K562 (cell line): ENCODE data around the gene SMIM22. TPM values are rescaled to one million over a fixed set of nuclear protein-coding genes. Genes with fewer than 3 reads are reported as not detected.

Source experiments
- ATAC-seq: fragments of 200-7000 bp; cut with Tn5 transposase; 3 replicates; pipeline ENCODE4 v1.9.1; 2020; ENCODE audit warnings: moderate library complexity
- BruUV-seq: library from RNA; stranded (reverse); fragments of 400-500 nt; replicated peaks from 2 replicates; lab custom pipeline; 2021; lab: Mats Ljungman, UMichigan
- CTCF ChIA-PET: fragments of 300-600 bp; formaldehyde crosslinking; extraction: SDS; loops from one replicate; lab custom pipeline; 2021; ENCODE audit warnings: low intra/inter-chr PET ratio; lab: Yijun Ruan, JAX
- POLR2A ChIA-PET: fragments of 300-600, 350-650 bp; sonication (Branson Sonifier 250); formaldehyde crosslinking; extraction: SDS; loops from one replicate; lab custom pipeline; 2021; ENCODE audit warnings: antibody characterized with exemption, inconsistent platforms; lab: Yijun Ruan, JAX
- DNase-seq, 4 experiments: peaks; one replicate each; pipeline versions ENCODE4 v3.0.0 to v3.0.0-alpha.2; 2011 to 2018; ENCODE audit warnings: low spot score in 3 of 4, mixed read lengths in 3 of 4; ENCODE audit errors: extremely low read depth in 1 of 4
- FAIRE-seq: peaks from 2 replicates; lab custom pipeline; 2011; peaks lifted over from hg19 to GRCh38; lab: Jason Lieb, UNC
- H2AFZ ChIP-seq: 2 replicates; pipeline ENCODE4 v1.6.0; 2011; ENCODE audit warnings: low read depth, low read length, control low read depth, inconsistent platforms
- H3K27ac ChIP-seq: fragments of 200-600 bp; 3 replicates; pipeline ENCODE4 v1.8.0; 2011; ENCODE audit warnings: low read depth, mild to moderate bottlenecking, control low read depth, inconsistent platforms, low read length, moderate library complexity, mixed read lengths; ENCODE audit errors: extremely low read depth
- H3K27me3 ChIP-seq, 2 experiments: fragments of 300-600 bp in 1 of 2; 2 replicates in 1 of 2; 3 replicates in 1 of 2; pipeline versions ENCODE4 v1.6.0 to v1.8.0; 2011; ENCODE audit warnings: inconsistent platforms in 2 of 2, low read length in 2 of 2, mild to moderate bottlenecking in 1 of 2, mixed read lengths in 1 of 2, moderate library complexity in 1 of 2; ENCODE audit not compliant: control insufficient read depth in 2 of 2, insufficient read depth in 2 of 2
- H3K36me3 ChIP-seq: fragments of 300-600 bp; 3 replicates; pipeline ENCODE4 v1.8.0; 2011; ENCODE audit warnings: mild to moderate bottlenecking, low read length, inconsistent platforms; ENCODE audit not compliant: control insufficient read depth, insufficient read depth
- H3K4me1 ChIP-seq, 2 experiments: fragments of 200-600 bp in 1 of 2; replicated peaks in 1 of 2; 2 replicates in 1 of 2; 3 replicates in 1 of 2; pipeline versions ENCODE4 v1.5.1 to v1.8.0; 2011; ENCODE audit warnings: inconsistent platforms in 2 of 2, low read length in 2 of 2, mild to moderate bottlenecking in 1 of 2, mixed read lengths in 1 of 2, moderate library complexity in 1 of 2; ENCODE audit not compliant: control insufficient read depth in 2 of 2, insufficient read depth in 2 of 2
- H3K4me2 ChIP-seq: 2 replicates; pipeline ENCODE4 v1.6.1; 2011; ENCODE audit warnings: low read length, control low read depth, inconsistent platforms, mixed read lengths; ENCODE audit not compliant: insufficient read depth
- H3K4me3 ChIP-seq: fragments of 200-600 bp; sonication (generic), shearing (Covaris generic); 2 replicates; pipeline ENCODE4 v1.5.1; 2016; ENCODE audit warnings: control low read depth, inconsistent platforms
- H3K79me2 ChIP-seq: fragments of 200-600 bp; 3 replicates; pipeline ENCODE4 v1.8.0; 2011; ENCODE audit warnings: low read length, inconsistent platforms; ENCODE audit not compliant: control insufficient read depth, insufficient read depth
- H3K9ac ChIP-seq, 2 experiments: 2 replicates each; pipeline versions ENCODE4 v1.6.0 to v1.6.1; 2011; ENCODE audit warnings: low read depth in 2 of 2, low read length in 2 of 2, control low read depth in 1 of 2, inconsistent platforms in 1 of 2, mild to moderate bottlenecking in 1 of 2, mixed read lengths in 1 of 2; ENCODE audit not compliant: insufficient read depth in 1 of 2
- H3K9me1 ChIP-seq: one replicate; pipeline ENCODE4 v1.6.0; 2011; ENCODE audit warnings: inconsistent platforms, mild to moderate bottlenecking, low read length, moderate library complexity; ENCODE audit not compliant: control insufficient read depth, insufficient read depth
- H3K9me3 ChIP-seq: replicated peaks from 2 replicates; pipeline ENCODE4 v1.5.1; 2011; ENCODE audit warnings: low read depth, low read length, inconsistent platforms; ENCODE audit not compliant: control insufficient read depth, insufficient read depth
- H4K20me1 ChIP-seq: replicated peaks from 2 replicates; pipeline ENCODE4 v1.6.1; 2011; ENCODE audit warnings: low read length, inconsistent platforms, mixed read lengths; ENCODE audit not compliant: control insufficient read depth, insufficient read depth
- ARID1B ChIP-seq: fragments of 450-650 bp; IDR thresholded peaks from 2 replicates; pipeline ENCODE4 v1.6.1; 2016; ENCODE audit warnings: antibody characterized with exemption, mild to moderate bottlenecking, inconsistent platforms
- CBFB ChIP-seq: sonication (generic); formaldehyde crosslinking; IDR thresholded peaks from 2 replicates; pipeline ENCODE4 v1.4.0; 2020; ENCODE audit warnings: mild to moderate bottlenecking, missing genetic modification reagents
- GABPA ChIP-seq: fragments of 200-800 bp; sonication (Bioruptor generic); conservative IDR thresholded peaks from 2 replicates; pipeline ENCODE4 v1.6.1; 2016; ENCODE audit warnings: low read depth, missing genetic modification characterization, missing compliant biosample characterization
- GATAD2A ChIP-seq: fragments of 450-650 bp; IDR thresholded peaks from 2 replicates; pipeline ENCODE4 v1.6.1; 2017
- MNT ChIP-seq, 2 experiments: fragments of 450-650 bp; conservative IDR thresholded peaks; 2 replicates each; pipeline ENCODE4 v1.6.1; 2017; ENCODE audit warnings: mild to moderate bottlenecking in 2 of 2, moderate library complexity in 2 of 2
- NCOA1 ChIP-seq: fragments of 450-650 bp; IDR thresholded peaks from 2 replicates; pipeline ENCODE4 v1.6.1; 2016; ENCODE audit warnings: low read depth
- NR2F6 ChIP-seq: fragments of 450-650 bp; formaldehyde crosslinking; IDR thresholded peaks from 2 replicates; pipeline ENCODE4 v1.4.0; 2020; ENCODE audit warnings: mild to moderate bottlenecking
- TOE1 ChIP-seq, 2 experiments: fragments of 450-650 bp in 1 of 2; sonication (generic) in 1 of 2; formaldehyde crosslinking in 1 of 2; IDR thresholded peaks; 2 replicates each; pipeline versions ENCODE4 v1.7.1 to v1.8.0; 2016 to 2022; ENCODE audit warnings: borderline replicate concordance in 2 of 2, mild to moderate bottlenecking in 2 of 2, antibody characterized with exemption in 1 of 2, inconsistent platforms in 1 of 2, low read depth in 1 of 2, missing genetic modification reagents in 1 of 2, moderate library complexity in 1 of 2
- YY1 ChIP-seq, 3 experiments: IDR thresholded peaks; 2 replicates each; pipeline ENCODE4 v1.6.1; 2011; ENCODE audit warnings: low read length in 2 of 3, mild to moderate bottlenecking in 2 of 3, moderate library complexity in 2 of 3, borderline replicate concordance in 1 of 3, control low read depth in 1 of 3, low read depth in 1 of 3; ENCODE audit not compliant: insufficient read depth in 3 of 3, insufficient replicate concordance in 2 of 3, control insufficient read depth in 1 of 3, insufficient read length in 1 of 3; ENCODE audit errors: extremely low read depth in 1 of 3
- ZBTB1 ChIP-seq: sonication (generic); formaldehyde crosslinking; IDR thresholded peaks from 2 replicates; pipeline ENCODE4 v1.8.1; 2023; ENCODE audit warnings: missing genetic modification reagents, low read depth, mild to moderate bottlenecking, borderline replicate concordance
- ZBTB43 ChIP-seq: sonication (generic); formaldehyde crosslinking; IDR thresholded peaks from 2 replicates; pipeline ENCODE4 v1.8.0; 2023; ENCODE audit warnings: mild to moderate bottlenecking, missing genetic modification reagents
- WGBS: fragments of 100-300 bp; shearing (Covaris generic); methylation state at CpG from one replicate; pipeline ENCODE4 v1.1.6; 2016; ENCODE audit warnings: low coverage, mixed read lengths; ENCODE audit not compliant: insufficient coverage; ENCODE audit errors: missing lambda C conversion rate; 5-methylcytosine and 5-hydroxymethylcytosine counted together
- in situ Hi-C: fragments of 300-500 bp; cut with MboI; formaldehyde crosslinking; loops from 4 replicates; pipeline ENCODE4 v1.15.0; 2018; ENCODE audit warnings: inconsistent platforms, mixed read lengths
- intact Hi-C: fragments of 100-400 bp; cut with micrococcal nuclease; formaldehyde crosslinking; loops from 2 replicates; pipeline ENCODE4 v1.14.2; 2022
- polyA plus RNA-seq, 8 experiments: library from polyadenylated mRNA; depleted of rRNA in 4 of 8; stranded (reverse) in 5 of 8; unstranded in 3 of 8; fragments of >200 nt; fragmentation: Nextera tagmentation in 2 of 8; fragmentation: Illumina TruSeq in 1 of 8; extraction: Ambion mirVana in 2 of 8; extraction: Trizol in 1 of 8; gene quantifications; 2 replicates each; pipeline versions ENCODE4 v1.2.1 to v1.2.3, GENCODE V29; 2011 to 2014; ENCODE audit warnings: inconsistent platforms in 1 of 8, missing spikeins in 1 of 8
- total RNA-seq, 7 experiments: library from RNA; depleted of rRNA in 6 of 7; stranded (reverse); fragments of >200 nt in 6 of 7; fragmentation: Illumina TruSeq in 2 of 7; extraction: Trizol in 2 of 7; gene quantifications; 2 replicates each; pipeline versions ENCODE4 v1.2.1 to v1.2.3, GENCODE V29; 2011 to 2021; ENCODE audit warnings: low replicate concordance in 1 of 7
- TF ChIP-seq, protein P1 (sequence below), 2 experiments: IDR thresholded peaks; 2 replicates each; pipeline ENCODE4 v1.6.1; 2011; ENCODE audit warnings: borderline replicate concordance in 1 of 2, control low read depth in 1 of 2, low read depth in 1 of 2, low read length in 1 of 2, mild to moderate bottlenecking in 1 of 2, mixed read lengths in 1 of 2, moderate library complexity in 1 of 2; ENCODE audit not compliant: insufficient read depth in 1 of 2, insufficient read length in 1 of 2, poor library complexity in 1 of 2, severe bottlenecking in 1 of 2; ENCODE audit errors: extremely low read depth in 1 of 2
- TF ChIP-seq, protein P2 (sequence below): sonication (generic); formaldehyde crosslinking; IDR thresholded peaks from 2 replicates; pipeline ENCODE4 v1.8.0; 2022; ENCODE audit warnings: missing genetic modification reagents, mild to moderate bottlenecking, moderate library complexity, borderline replicate concordance

SMIM22 gene
- total and polyA plus RNA-seq, 9 of the 15 experiments (the other 6 are each of a cell fraction or from before 2014, with no cell fraction given) = not detected

DNA sequence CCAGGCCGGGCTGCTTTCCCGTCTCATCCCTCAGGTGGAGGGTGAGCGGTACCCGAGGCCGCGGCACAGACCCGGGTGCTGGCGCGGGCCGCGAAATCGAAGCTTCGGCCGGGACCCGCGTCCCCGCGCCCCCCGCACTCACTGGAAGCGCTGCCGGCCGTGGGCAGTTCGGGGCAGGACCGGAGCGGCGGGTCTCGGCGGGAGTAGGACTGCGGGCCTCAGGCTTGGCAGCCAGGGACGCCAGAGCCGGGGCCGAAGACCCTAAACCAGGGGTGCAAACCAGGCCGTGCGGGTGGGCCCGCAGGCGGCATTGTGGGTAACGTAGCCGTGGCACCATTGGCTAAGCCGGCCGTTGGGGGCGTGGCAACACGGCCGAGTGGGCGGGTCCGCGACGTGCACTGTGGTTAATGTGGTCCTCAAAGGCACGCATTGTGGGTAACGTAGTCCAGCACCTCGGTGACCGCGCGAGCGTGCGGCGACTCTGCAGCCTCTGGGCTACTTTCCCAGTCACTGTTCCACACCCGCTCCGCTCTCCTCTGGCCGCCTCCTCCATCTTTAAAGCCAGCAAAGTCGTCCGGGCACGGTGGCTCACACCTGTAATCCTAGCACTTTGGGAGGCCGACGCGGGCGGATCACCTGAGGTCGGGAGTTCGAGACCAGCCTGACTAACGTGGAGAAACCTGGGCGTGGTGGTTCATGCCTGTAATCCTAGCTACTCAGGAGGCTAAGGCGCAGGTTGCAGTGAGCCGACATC, 28.1 kb upstream of the SMIM22 start, which contains the start of gene ZNF500:
TSS of gene ZNF500 (minus strand) at position 288 of the 754 bp plus-strand sequence. CDS start 1,184 bp downstream, outside the sequence.
- WGBS = under 1% methylated on average over 61 of the region's 72 CpGs
- TF ChIP-seq NR2F6 (CRISPR knock-in tag) (no peak), YY1 (IDR thresholded peaks at IDR 0.05; ENCODE audit: borderline replicate concordance in 1 of 3, control insufficient read depth in 1 of 3, extremely low read depth in 1 of 3, insufficient read depth in 3 of 3, insufficient read length in 1 of 3, insufficient replicate concordance in 2 of 3, low read depth in 1 of 3, low read length in 2 of 3) (peak in 2 of 3 experiments; percentile 29 to 77), GATAD2A (peak; percentile 88), TOE1 (IDR thresholded peaks at IDR 0.05; ENCODE audit: borderline replicate concordance) (0 out of 2 replicates have a peak, but pooled peaks have one; percentile 35), TOE1 (CRISPR knock-in tag; IDR thresholded peaks at IDR 0.05; ENCODE audit: borderline replicate concordance, low read depth) (no peak), ZBTB43 (CRISPR knock-in tag) (0 out of 2 replicates have a peak, but pooled peaks have one; percentile 39), ZBTB1 (peak; percentile 93; the same call in 1 of the 2 replicates), CBFB (CRISPR knock-in tag) (peak; percentile 98), MNT (conservative IDR thresholded peaks at IDR 0.05) (peak; percentile 75 to 85), ARID1B (0 out of 2 replicates have a peak, but pooled peaks have one; percentile 34), NCOA1 (peak; percentile 33; the same call in 1 of the 2 replicates), GABPA (tag) (0 out of 2 replicates have a peak, but pooled peaks have one; percentile 12)
- TF ChIP-seq, protein P1, sequence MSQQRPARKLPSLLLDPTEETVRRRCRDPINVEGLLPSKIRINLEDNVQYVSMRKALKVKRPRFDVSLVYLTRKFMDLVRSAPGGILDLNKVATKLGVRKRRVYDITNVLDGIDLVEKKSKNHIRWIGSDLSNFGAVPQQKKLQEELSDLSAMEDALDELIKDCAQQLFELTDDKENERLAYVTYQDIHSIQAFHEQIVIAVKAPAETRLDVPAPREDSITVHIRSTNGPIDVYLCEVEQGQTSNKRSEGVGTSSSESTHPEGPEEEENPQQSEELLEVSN (IDR thresholded peaks at IDR 0.05; ENCODE audit: borderline replicate concordance in 1 of 2, extremely low read depth in 1 of 2, insufficient read depth in 1 of 2, insufficient read length in 1 of 2, low read depth in 1 of 2, low read length in 1 of 2, poor library complexity in 1 of 2, severe bottlenecking in 1 of 2) = peak; percentile 20 to 31
- TF ChIP-seq, protein P2, sequence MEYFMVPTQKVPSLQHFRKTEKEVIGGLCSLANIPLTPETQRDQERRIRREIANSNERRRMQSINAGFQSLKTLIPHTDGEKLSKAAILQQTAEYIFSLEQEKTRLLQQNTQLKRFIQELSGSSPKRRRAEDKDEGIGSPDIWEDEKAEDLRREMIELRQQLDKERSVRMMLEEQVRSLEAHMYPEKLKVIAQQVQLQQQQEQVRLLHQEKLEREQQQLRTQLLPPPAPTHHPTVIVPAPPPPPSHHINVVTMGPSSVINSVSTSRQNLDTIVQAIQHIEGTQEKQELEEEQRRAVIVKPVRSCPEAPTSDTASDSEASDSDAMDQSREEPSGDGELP (CRISPR knock-in tag) = peak; percentile 74

More for the DNA sequence above, 28.1 kb upstream of the SMIM22 start, which contains the start of gene ZNF500:
- in situ Hi-C loops = no loop called here
- Histone ChIP-seq H3K9me1 (no peaks in the 10 kb centered on the region), H3K27ac (peak within 1 kb of the TSS; percentile 84), H3K79me2 (peaks cover 21% of the 10 kb centered on the region), H3K4me1 (peaks cover 21 to 49% of the 10 kb centered on the region in 2 experiments), H3K4me3 (peak within 1 kb of the TSS; percentile 94), H3K9ac (peak within 1 kb of the TSS; percentile 88 to 97), H2AFZ (peak within 1 kb of the TSS; percentile 91), H3K9me3 (no peaks in the 10 kb centered on the region), H3K36me3 (peaks cover 31% of the 10 kb centered on the region; the same call in 2 of the 3 replicates), H3K4me2 (peak within 1 kb of the TSS; percentile 82), H3K27me3 (no peaks in the 10 kb centered on the region), H4K20me1 (no peaks in the 10 kb centered on the region)
- ATAC-seq = peak; percentile 95
- DNase-seq = peak; percentile 95 to 99 (median 96)
- intact Hi-C loops = loop anchor here (2.0 kb wide), 1 partner anchor 80 kb away; the partner anchor contains the start of genes GLYR1 and UBN1
- POLR2A ChIA-PET = interaction anchor here (1.3 to 2.3 kb wide), 4 partner anchors 11 to 150 kb away, joined by 3 to 9 read pairs (median 6); partner anchors contain the start of genes ANKS3 and DNAAF8
- BruUV-seq = no TSS peak
- FAIRE-seq = peak; percentile 100
- CTCF ChIA-PET = no interaction called here
